OCI-LY7 (cell line): Measurements from ENCODE around the gene ITPRID1.

ENCODE experiments used
- CTCF ChIP-seq: fragments of 200-600 bp; sonication (generic); conservative IDR thresholded peaks from 2 replicates; pipeline ENCODE4 v1.5.1; 2014; ENCODE audit warnings: mild to moderate bottlenecking, antibody characterized with exemption, low read length, moderate library complexity, mixed read lengths
- EZH2phosphoT487 ChIP-seq: fragments of 200-600 bp; sonication (generic); IDR thresholded peaks from 2 replicates; pipeline ENCODE4 v1.6.1; 2018; ENCODE audit warnings: low read depth, borderline replicate concordance, mild to moderate bottlenecking, mixed run types, antibody characterized with exemption, low read length, moderate library complexity, mixed read lengths

- TF ChIP-seq CTCF, result no peak
- TF ChIP-seq EZH2phosphoT487, result no peak
Observed at GRCh38 chr7:31642681-31643115, 128.8 kb downstream of the ITPRID1 start.
